HG02885 (cell line): ENCODE results near the gene MIPOL1.
"Not testable (repeated sequence)": the region's sequence is repeated elsewhere in the genome, so short reads cannot be mapped to it uniquely, and the experiment has no call there.

Source experiments
- ATAC-seq: cut with Tn5 transposase; IDR thresholded peaks from one replicate; pipeline ENCODE4 v1.9.1; 2021; ENCODE audit warnings: mild to moderate bottlenecking; ENCODE audit not compliant: unreplicated experiment, poor library complexity

MIPOL1 gene

DNA sequence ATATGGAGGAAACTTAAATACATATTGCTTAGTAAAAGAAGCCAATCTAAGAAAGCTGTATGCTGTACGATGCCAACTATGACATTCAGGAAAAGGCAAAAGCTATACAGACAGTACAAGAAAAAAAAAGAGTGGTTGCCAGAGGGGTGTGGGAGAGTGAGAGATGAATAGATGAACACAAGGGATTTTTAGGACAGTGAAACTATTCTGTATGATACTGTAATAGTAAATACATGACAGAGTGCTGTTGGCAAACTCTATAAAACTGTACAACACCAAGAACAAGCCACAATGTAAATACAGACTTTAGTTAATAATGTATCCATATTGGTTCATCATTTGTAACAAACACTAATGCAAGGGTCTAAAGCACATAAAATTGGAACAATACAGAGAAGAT lies 10.9 kb upstream of the MIPOL1 start:
- ATAC-seq = no peak

DNA sequence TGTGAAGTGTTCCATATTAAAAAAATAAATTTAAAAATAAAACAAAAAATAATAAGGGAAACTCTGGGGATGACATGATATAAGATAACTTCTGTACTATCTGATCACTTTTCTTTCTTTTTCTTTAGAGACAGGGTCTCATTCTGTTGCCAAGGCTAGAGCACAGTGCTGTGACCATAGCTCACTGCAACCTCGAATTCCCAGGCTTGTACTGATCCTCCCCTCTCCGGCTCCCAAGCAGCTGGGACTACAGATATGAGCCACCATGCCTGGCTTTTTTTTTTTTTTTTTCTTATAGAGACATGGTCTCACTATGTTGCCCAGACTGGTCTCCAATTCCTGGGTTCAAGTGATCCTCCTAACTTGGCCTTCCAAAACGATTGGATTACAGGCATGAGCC lies 10.4 kb upstream of the MIPOL1 start:
- no peak for ATAC-seq

GRCh38 chr14:37187840-37188577 lies 9.7 kb upstream of the MIPOL1 start:
- ATAC-seq = not testable (repeated sequence)

GRCh38 chr14:37189733-37190132 lies 8.0 kb upstream of the MIPOL1 start:
- ATAC-seq = not testable (repeated sequence)

GRCh38 chr14:37194698-37195097 lies 3.0 kb upstream of the MIPOL1 start:
- no peak for ATAC-seq

DNA sequence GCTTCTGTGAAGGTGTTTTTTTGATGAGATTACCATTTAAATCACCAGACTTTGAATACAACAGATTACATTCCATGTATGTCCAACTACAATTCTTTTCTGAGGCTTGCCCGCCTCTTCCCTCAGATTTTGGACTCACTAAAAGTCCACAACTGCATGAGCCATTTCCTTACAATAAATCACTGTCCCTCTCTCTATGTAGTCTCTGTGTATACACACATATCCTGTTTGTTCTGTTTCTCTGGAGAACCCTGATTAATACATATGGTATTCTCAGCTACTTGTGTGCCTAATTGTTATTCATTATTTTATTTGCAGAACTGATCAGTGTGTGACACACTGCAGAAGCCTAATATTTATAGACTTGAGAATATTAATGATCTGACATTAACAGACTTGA lies 2.4 kb upstream of the MIPOL1 start:
- no peak for ATAC-seq

- ATAC-seq = no peak
These were observed 925 bp upstream of the MIPOL1 start for GRCh38 chr14:37196604-37197420.

DNA sequence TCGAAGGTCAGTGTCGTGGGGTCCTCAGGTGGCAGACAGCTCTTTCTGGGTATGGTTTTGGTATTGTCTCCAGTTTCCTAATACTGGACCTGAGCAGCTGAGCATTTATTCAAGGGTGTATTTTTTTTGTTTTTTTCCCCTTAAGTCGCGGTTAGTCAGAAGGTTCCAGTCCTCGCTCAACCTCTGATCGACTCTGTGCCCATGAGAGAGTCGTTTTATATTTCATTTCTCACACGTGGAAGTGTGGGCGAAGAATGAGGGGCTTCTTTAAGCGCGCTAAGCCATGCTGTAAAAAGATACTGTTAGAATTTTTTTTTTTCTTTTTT lies 499 bp downstream of the MIPOL1 start:
- ATAC-seq = no peak

DNA sequence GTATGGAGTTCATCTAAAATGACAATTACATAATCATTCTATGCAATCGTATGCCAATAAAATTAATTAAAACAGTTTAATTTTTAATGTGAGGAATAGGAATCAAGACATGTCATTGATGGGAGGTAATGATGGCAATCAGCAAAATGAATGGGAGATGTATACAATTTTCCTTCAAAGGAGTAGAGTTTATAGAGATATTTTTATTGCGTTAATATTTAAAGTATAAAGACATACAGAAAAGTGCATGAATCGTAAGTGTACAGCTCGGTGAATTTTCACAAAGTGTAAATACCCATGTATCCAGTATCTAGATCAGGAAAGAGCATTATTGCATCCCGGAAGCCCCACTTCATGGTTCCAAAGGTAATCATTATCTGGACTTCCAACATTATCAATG lies 1.2 kb downstream of the MIPOL1 start:
- no peak for ATAC-seq

GRCh38 chr14:37201724-37202123 lies 4.0 kb downstream of the MIPOL1 start:
- ATAC-seq = no peak

- ATAC-seq = no peak
These were observed 4.5 kb downstream of the MIPOL1 start for GRCh38 chr14:37202265-37202664.

- no peak for ATAC-seq
These were observed 5.1 kb downstream of the MIPOL1 start for GRCh38 chr14:37202812-37203211.

- no peak for ATAC-seq
These were observed 5.7 kb downstream of the MIPOL1 start for GRCh38 chr14:37203423-37203822.

GRCh38 chr14:37205623-37206605 lies 8.2 kb downstream of the MIPOL1 start:
- not testable (repeated sequence) for ATAC-seq

DNA sequence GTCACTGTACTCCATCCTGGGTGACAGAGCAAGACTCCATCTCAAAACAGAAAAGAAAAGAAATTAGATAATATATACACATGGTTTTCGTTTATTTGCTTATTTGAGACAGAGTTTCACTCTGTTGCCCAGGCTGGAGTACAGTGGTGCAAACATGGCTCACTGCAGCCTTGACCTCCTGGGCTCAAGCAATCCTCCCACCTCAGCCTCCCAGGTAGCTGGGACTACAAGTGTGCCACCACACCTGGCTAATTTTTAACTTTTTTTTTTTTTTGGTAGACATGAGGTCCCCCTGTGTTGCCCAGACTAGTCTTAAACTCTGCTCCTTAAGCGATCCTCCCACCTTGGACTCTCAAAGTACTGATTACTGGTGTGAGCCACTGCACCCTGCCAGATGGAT lies 11.9 kb downstream of the MIPOL1 start:
- ATAC-seq = not testable (repeated sequence)

- ATAC-seq = no peak
These were observed 12.7 kb downstream of the MIPOL1 start for GRCh38 chr14:37210448-37210847.

GRCh38 chr14:37213016-37213415 lies 15.3 kb downstream of the MIPOL1 start:
- no peak for ATAC-seq

- no peak for ATAC-seq
These were observed 17.6 kb downstream of the MIPOL1 start for GRCh38 chr14:37215345-37215744.

- no peak for ATAC-seq
These were observed 23.3 kb downstream of the MIPOL1 start for GRCh38 chr14:37221073-37221472.

GRCh38 chr14:37223947-37224474 lies 26.3 kb downstream of the MIPOL1 start:
- ATAC-seq = no peak
